Stimulated activated naive CD8-positive, alpha-beta T cell treated with anti-CD3 and anti-CD28 coated beads, Interleukin-15, amount 100 ng/mL, for 72 hours (primary cell): ENCODE measurements around the gene EPHB2.

Experiments used
- ATAC-seq: fragments of 150-1000 bp; cut with Tn5 transposase; 2 replicates; pipeline ENCODE4 v1.10.0; 2021; ENCODE audit warnings: mild to moderate bottlenecking, moderate library complexity
- DNase-seq, 2 donors: peaks; one replicate each; pipeline ENCODE4 v3.0.0; 2021 to 2022
- H3K27ac Mint-ChIP-seq, 2 donors: one replicate each; pipeline ENCODE4 v1.8.0; 2022; ENCODE audit warnings: mild to moderate bottlenecking in 2 of 2, mixed read lengths in 2 of 2, moderate library complexity in 2 of 2
- H3K27me3 Mint-ChIP-seq: one replicate; pipeline ENCODE4 v1.8.0; 2022; ENCODE audit warnings: mixed read lengths
- H3K4me1 Mint-ChIP-seq: one replicate; pipeline ENCODE4 v1.8.0; 2022; ENCODE audit warnings: mild to moderate bottlenecking, mixed read lengths
- H3K4me3 Mint-ChIP-seq, 2 donors: one replicate each; pipeline ENCODE4 v1.8.0; 2022; ENCODE audit warnings: mild to moderate bottlenecking in 2 of 2, mixed read lengths in 2 of 2, moderate library complexity in 1 of 2
- H3K9me3 Mint-ChIP-seq, 2 donors: one replicate each; pipeline ENCODE4 v1.8.0; 2022; ENCODE audit warnings: mixed read lengths in 2 of 2

EPHB2 gene

DNA sequence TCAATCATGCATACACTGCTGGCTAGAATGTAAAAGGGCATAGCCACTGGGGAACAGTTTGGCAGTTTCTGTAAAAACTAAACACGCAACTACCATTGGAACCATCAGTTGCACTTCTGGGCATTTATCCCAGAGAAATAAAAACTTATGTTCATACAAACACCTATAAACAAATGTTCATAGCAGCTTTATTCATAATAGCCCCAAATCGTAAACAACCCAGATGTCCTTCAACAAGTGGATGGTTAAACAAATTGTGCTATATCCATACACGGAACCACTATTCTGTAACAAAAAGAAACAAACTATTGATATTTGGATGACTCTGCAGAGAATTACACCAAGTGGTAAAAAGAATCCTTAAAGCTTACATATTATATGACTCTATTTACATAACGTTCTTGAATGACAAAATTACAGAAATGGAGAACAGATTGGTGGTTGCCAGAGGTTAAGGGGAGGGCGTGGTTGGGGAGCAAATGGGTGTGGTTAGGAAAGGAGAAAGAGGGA, 239.2 kb downstream of the EPHB2 start:
- no peak for DNase-seq
- Mint-ChIP-seq H3K27me3 (peaks cover 65% of the 10 kb centered on the region), H3K4me3 (no peak overlapping the region), H3K4me1 (no peaks in the 10 kb centered on the region), H3K9me3 (no peaks in the 10 kb centered on the region), H3K27ac (no peak overlapping the region)
- ATAC-seq = no peak

DNA sequence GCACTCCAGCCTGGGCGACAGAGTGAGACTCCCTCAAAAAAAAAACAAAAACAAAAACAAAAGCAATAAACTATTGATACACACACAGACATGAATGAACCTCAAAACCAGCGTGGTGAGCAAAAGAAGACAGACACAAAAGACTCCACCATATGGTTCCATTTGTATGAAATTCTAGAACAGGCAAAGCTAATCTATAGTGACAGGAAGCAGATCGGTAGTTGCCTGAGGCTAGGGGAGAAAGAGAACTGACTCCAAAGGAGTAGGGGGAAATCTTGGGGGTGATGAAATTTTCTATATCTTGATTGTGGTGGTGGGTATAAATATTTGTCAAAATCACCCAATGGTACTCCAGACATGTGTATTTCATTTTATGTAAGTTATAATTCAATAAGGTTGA, 241.2 kb downstream of the EPHB2 start:
- H3K4me1 Mint-ChIP-seq = no peaks in the 10 kb centered on the region
- DNase-seq = no peak
- H3K9me3 Mint-ChIP-seq = no peaks in the 10 kb centered on the region
- H3K27me3 Mint-ChIP-seq = peaks cover 79% of the 10 kb centered on the region
- no peak for ATAC-seq
- no peak overlapping the region for H3K27ac Mint-ChIP-seq
- H3K4me3 Mint-ChIP-seq = no peak overlapping the region

GRCh38 chr1:22952694-22953056, 242.0 kb downstream of the EPHB2 start:
- DNase-seq = no peak
- Mint-ChIP-seq H3K27me3 (peaks cover 77% of the 10 kb centered on the region), H3K27ac (no peak overlapping the region)

GRCh38 chr1:22953057-22953739, 242.6 kb downstream of the EPHB2 start:
- Mint-ChIP-seq H3K4me1 (no peaks in the 10 kb centered on the region), H3K4me3 (no peak overlapping the region), H3K9me3 (no peaks in the 10 kb centered on the region), H3K27ac (no peak overlapping the region), H3K27me3 (peaks cover 72% of the 10 kb centered on the region)
- ATAC-seq (no peak), DNase-seq (no peak)

More at GRCh38 chr1:22952694-22953056, 242.0 kb downstream of the EPHB2 start:
- H3K9me3 Mint-ChIP-seq = no peaks in the 10 kb centered on the region
- no peaks in the 10 kb centered on the region for H3K4me1 Mint-ChIP-seq
- H3K4me3 Mint-ChIP-seq = no peak overlapping the region
- ATAC-seq = no peak

DNA sequence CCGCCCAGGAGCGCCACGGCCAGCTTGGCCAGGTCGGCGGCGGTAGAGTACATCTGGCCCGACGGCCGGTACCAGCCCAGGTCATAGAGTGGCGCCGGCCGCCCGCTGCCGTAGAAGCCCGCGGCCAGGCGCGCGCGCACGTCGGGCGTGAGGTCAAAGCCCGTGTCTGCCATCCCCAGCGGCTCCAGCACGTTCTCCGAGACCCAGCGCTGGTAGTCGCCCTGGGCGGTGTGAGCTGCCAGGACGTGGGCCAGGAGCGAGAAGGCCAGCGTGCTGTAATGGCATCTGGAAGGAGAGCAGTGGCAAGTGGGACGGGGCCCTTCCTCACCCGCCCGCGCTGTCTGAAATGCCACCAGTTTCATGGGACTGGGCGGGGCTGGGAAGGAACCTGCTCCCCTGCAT, 243.1 kb downstream of the EPHB2 start:
- no peak overlapping the region for H3K4me3 Mint-ChIP-seq
- DNase-seq (no peak), ATAC-seq (no peak)
- peaks cover 67% of the 10 kb centered on the region for H3K27me3 Mint-ChIP-seq
- H3K27ac Mint-ChIP-seq = peak overlapping the region in 1 of 2 donors; percentile 48
- H3K9me3 Mint-ChIP-seq = no peaks in the 10 kb centered on the region
- no peaks in the 10 kb centered on the region for H3K4me1 Mint-ChIP-seq

DNA sequence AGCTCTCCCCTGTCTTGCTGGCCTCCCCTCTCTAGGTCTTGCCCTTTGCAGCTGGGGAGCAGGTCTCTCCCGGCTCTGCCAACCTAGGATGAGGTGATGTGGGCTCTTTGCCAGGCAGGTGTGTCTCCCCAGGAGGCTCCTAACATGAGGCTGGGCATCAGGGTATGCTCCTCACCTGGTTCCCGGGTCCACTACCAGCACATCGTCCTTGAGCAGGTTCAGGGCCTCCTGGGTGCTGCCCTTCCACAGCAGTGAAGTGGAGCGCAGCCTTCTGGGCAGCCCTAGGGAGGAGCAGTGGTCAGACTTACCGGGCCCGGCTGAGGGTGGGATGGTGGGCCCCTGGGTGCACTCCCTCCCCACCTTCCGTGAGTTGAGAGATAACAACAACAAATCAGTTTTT, 244.5 kb downstream of the EPHB2 start:
- Mint-ChIP-seq H3K4me1 (no peaks in the 10 kb centered on the region), H3K4me3 (no peak overlapping the region), H3K27me3 (peaks cover 58% of the 10 kb centered on the region), H3K9me3 (no peaks in the 10 kb centered on the region), H3K27ac (no peak overlapping the region)
- DNase-seq (no peak), ATAC-seq (no peak)

DNA sequence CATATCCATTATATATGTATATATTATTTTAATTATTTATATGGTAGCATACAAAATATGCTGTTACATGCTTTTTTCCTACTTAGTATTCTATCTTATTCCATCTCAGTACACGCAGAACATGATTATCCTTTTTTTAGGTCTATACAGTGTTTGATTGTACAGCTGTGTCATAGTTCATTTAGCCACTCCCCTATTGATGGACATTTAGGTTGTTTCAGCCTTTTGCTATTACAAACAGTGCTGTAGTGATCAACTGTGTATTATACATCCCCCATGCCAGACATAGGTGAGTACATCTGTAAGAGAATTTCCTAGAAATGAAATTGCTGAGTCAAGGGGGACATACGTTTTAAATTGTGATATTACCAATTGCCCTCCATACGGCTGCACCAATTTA, 246.4 kb downstream of the EPHB2 start:
- no peak overlapping the region for H3K4me3 Mint-ChIP-seq
- no peak overlapping the region for H3K27ac Mint-ChIP-seq
- no peak for DNase-seq
- H3K4me1 Mint-ChIP-seq = no peaks in the 10 kb centered on the region
- no peak for ATAC-seq
- H3K9me3 Mint-ChIP-seq = no peaks in the 10 kb centered on the region
- H3K27me3 Mint-ChIP-seq = peaks cover 40% of the 10 kb centered on the region

DNA sequence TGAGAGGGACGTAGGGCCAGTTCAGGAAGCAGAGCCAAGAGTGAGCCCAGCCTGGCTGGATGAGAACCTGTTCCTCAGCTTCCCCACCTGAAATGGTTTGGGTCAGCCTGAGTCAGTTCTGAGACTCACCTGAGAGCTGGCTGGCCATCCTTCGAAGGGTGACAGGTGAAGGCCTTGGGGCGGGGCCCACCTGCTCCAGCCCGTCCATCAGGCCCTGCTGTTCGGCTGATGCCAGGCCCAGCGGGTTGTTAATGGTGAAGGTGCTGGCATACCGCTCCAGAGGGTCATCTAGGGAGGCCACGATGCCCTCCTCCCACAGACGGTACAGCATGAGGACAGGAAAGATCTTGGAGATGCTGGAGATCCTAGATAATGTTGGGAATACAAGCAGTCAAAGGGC, 247.9 kb downstream of the EPHB2 start:
- Mint-ChIP-seq H3K27ac (no peak overlapping the region), H3K4me3 (no peak overlapping the region), H3K9me3 (no peaks in the 10 kb centered on the region), H3K4me1 (no peaks in the 10 kb centered on the region), H3K27me3 (peaks cover 28% of the 10 kb centered on the region)
- ATAC-seq (no peak), DNase-seq (no peak)

DNA sequence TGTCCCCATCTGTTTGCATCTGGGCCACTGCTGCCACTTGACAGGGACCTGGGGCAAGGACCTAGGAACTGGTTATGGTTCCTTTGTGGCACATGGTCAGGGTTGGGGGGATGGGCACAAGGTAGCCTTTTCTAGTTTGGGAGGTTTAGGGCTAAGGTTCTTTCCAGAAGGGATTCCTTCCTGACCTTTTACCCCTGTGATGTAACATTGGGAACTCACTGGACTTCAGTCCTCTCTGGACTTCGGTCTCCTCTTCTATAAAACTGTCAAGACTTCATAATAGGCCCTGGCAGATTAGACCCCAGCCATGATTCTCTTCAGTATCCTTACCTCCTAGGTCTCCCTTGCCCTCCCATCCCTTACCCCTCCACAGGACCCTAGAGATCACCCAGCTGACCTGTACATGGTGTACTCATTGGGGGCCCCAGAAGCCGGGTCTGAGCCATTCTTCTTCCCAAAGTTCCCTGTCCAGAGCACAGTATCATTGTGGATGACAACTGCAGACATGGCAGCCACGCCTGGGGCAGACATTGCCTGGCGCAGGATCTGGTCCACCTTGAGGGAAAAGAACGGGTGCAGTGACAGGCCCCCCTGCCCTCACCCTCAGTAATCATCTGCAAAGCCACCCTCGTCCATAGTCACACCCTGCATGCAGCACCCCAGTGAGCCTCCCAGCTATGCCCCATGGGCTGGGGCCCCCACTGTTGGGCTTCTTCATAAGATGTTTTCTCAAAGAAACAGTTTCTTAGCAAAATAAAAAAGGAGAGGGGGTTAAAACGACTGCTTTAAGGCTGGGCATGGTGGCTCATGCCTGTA, 249.1 kb downstream of the EPHB2 start:
- no peak for DNase-seq
- Mint-ChIP-seq H3K27ac (no peak overlapping the region), H3K9me3 (no peaks in the 10 kb centered on the region), H3K4me3 (no peak overlapping the region), H3K4me1 (no peaks in the 10 kb centered on the region), H3K27me3 (peaks cover 16% of the 10 kb centered on the region)
- no peak for ATAC-seq

- ATAC-seq = no peak
- H3K9me3 Mint-ChIP-seq = peaks cover 8 to 11% of the 10 kb centered on the region in 2 donors
Observed at GRCh38 chr1:22962558-22962957, 251.9 kb downstream of the EPHB2 start.

GRCh38 chr1:22963044-22963677, 252.5 kb downstream of the EPHB2 start:
- Mint-ChIP-seq H3K27me3 (peaks cover 12% of the 10 kb centered on the region), H3K4me1 (no peaks in the 10 kb centered on the region), H3K27ac (no peak overlapping the region), H3K9me3 (peaks cover 8 to 11% of the 10 kb centered on the region in 2 donors), H3K4me3 (no peak overlapping the region)
- DNase-seq (no peak), ATAC-seq (no peak)

More at GRCh38 chr1:22962558-22962957, 251.9 kb downstream of the EPHB2 start:
- H3K27me3 Mint-ChIP-seq = peaks cover 9% of the 10 kb centered on the region
- no peak for DNase-seq
- H3K27ac Mint-ChIP-seq = no peak overlapping the region
- H3K4me1 Mint-ChIP-seq = no peaks in the 10 kb centered on the region
- H3K4me3 Mint-ChIP-seq = no peak overlapping the region

DNA sequence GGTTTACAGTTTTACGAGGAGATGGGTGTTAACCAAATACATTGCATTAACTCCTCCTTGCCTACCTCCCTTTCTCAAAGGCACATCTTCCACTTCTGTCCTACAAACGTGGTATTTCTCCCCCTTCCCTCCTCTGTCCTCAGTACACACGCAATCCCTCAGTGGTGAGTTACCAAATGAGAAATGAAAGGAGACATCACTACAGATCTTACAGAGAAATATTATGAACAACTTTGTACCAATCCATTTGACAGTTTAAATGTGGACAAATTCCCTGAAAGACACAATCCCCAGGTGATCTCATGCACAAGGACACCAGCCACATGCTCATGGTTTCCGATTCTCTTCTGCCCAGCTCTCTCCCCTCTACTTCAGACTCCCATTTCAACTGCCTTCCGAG, 255.7 kb downstream of the EPHB2 start:
- H3K27ac Mint-ChIP-seq = no peak overlapping the region
- peaks cover 43% of the 10 kb centered on the region for H3K27me3 Mint-ChIP-seq
- DNase-seq (no peak), ATAC-seq (no peak)
- H3K4me3 Mint-ChIP-seq = no peak overlapping the region
- H3K4me1 Mint-ChIP-seq = no peaks in the 10 kb centered on the region
- peaks cover 8 to 11% of the 10 kb centered on the region in 2 donors for H3K9me3 Mint-ChIP-seq

- Mint-ChIP-seq H3K4me1 (no peaks in the 10 kb centered on the region), H3K27ac (no peak overlapping the region), H3K4me3 (no peak overlapping the region), H3K9me3 (peaks cover 8 to 11% of the 10 kb centered on the region in 2 donors), H3K27me3 (peaks cover 58% of the 10 kb centered on the region)
- no peak for DNase-seq
- ATAC-seq = no peak
Observed at GRCh38 chr1:22967833-22968232, 257.2 kb downstream of the EPHB2 start.

DNA sequence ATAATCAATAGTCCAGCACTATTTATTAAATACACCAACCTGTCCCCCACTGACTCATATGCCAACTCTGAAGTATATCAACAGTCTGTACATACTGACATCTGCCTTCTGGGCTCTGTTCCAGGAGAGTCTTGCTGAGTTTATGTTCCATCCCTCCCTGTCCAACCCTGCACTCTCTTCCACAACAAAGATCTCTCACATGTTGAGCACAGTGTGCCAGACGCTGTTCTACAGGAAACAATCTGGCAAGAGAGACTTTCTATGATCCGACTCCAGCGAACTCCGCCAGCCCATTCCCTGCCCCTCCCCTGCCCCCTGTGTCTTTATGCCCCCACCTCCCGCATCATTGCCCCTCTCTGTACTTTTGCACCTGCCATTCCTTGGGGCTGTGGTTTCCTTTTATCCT, 258.7 kb downstream of the EPHB2 start:
- peaks cover 8 to 11% of the 10 kb centered on the region in 2 donors for H3K9me3 Mint-ChIP-seq
- H3K4me3 Mint-ChIP-seq = no peak overlapping the region
- peaks cover 60% of the 10 kb centered on the region for H3K27me3 Mint-ChIP-seq
- DNase-seq (no peak), ATAC-seq (no peak)
- no peaks in the 10 kb centered on the region for H3K4me1 Mint-ChIP-seq
- H3K27ac Mint-ChIP-seq = no peak overlapping the region

DNA sequence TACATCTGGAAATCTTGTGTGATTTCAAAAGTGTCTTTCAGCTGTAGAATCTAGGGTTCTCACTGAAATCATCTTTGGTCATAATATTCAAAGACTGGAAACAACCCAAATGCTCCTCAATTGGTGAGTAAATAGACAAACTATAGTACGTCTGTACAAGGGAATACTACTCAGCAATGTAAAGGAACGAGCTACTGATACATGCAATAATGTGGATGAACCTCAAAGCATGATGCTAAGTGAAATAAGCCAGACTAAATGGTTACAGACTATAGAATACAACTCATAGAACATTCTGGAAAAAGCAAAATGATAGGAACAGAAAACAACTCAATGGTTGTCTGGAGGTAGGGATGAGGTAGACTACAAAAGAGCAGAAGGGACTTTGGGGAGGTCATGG, 259.5 kb downstream of the EPHB2 start:
- peaks cover 66% of the 10 kb centered on the region for H3K27me3 Mint-ChIP-seq
- H3K4me1 Mint-ChIP-seq = no peaks in the 10 kb centered on the region
- peaks cover 8 to 11% of the 10 kb centered on the region in 2 donors for H3K9me3 Mint-ChIP-seq
- ATAC-seq (no peak), DNase-seq (no peak)
- H3K4me3 Mint-ChIP-seq = no peak overlapping the region
- no peak overlapping the region for H3K27ac Mint-ChIP-seq
